Right lobe of liver (tissue), 6 donors: Measurements from ENCODE around the gene TRAF1. TPM values are rescaled to one million over a fixed set of nuclear protein-coding genes. Genes with fewer than 3 reads are reported as not detected.

ENCODE experiments used
- ATAC-seq, 4 donors: fragments of 200-7000 bp; cut with Tn5 transposase; one replicate each; pipeline ENCODE4 v1.9.1; 2020; ENCODE audit warnings: mild to moderate bottlenecking in 4 of 4, moderate library complexity in 4 of 4
- DNase-seq, 3 donors: peaks; one replicate each; pipeline ENCODE4 v3.0.0-alpha.2; 2020
- H3K27ac ChIP-seq, 3 donors: fragments of 200-600 bp; one replicate each; pipeline ENCODE4 v1.8.0; 2022
- H3K27me3 ChIP-seq, 2 donors: fragments of 200-600 bp; one replicate each; pipeline ENCODE4 v1.8.0; 2022
- H3K36me3 ChIP-seq, 4 donors: fragments of 200-600 bp; sonication (generic) in 1 of 4; one replicate each; pipeline versions ENCODE4 v1.5.1 to v1.8.0; 2017 to 2022; ENCODE audit warnings: control low read depth in 1 of 4
- H3K4me1 ChIP-seq, 4 donors: fragments of 200-600 bp; sonication (generic) in 1 of 4; one replicate each; pipeline versions ENCODE4 v1.5.1 to v1.8.0; 2017 to 2022; ENCODE audit warnings: control low read depth in 1 of 4
- H3K4me3 ChIP-seq, 3 donors: fragments of 200-600 bp; one replicate each; pipeline ENCODE4 v1.8.0; 2022
- H3K9me3 ChIP-seq, 4 donors: fragments of 200-600 bp; sonication (generic) in 1 of 4; one replicate each; pipeline versions ENCODE4 v1.5.1 to v1.8.0; 2017 to 2022; ENCODE audit warnings: control low read depth in 1 of 4
- POLR2A ChIP-seq: fragments of 450-650 bp; IDR thresholded peaks from one replicate; pipeline ENCODE4 v1.6.1; 2017; ENCODE audit warnings: antibody characterized with exemption, mild to moderate bottlenecking
- WGBS: methylation state at CpG from one replicate; pipeline ENCODE4 v1.1.6; 2018; ENCODE audit warnings: low coverage, low lambda C conversion rate; ENCODE audit not compliant: insufficient coverage; ENCODE audit errors: missing lambda C conversion rate; 5-methylcytosine and 5-hydroxymethylcytosine counted together
- intact Hi-C, 2 donors: fragments of 100-400 bp; cut with DNase I; formaldehyde crosslinking; loops; one replicate each; pipeline versions ENCODE4 v1.11.2 to v1.14.1; 2022
- total RNA-seq, 6 experiments: library from RNA; depleted of rRNA in 2 of 6; stranded (reverse); fragments of >200 nt in 2 of 6; fragmentation: NEBNext Ultra II Directional in 3 of 6; extraction: Animal tissue kit (Norgen Biotek cat#: 25700) in 3 of 6; gene quantifications; one replicate each; pipeline versions ENCODE4 v1.1.0 to v1.2.4, GENCODE V29; 2016 to 2023
- TF ChIP-seq, protein P1 (sequence below), 4 donors: fragments of 200-600 bp in 3 of 4; fragments of 450-650 bp in 1 of 4; IDR thresholded peaks; one replicate each; pipeline versions ENCODE4 v1.5.1 to v1.8.0; 2016 to 2022; ENCODE audit warnings: antibody characterized with exemption in 4 of 4, mild to moderate bottlenecking in 2 of 4
- donor health status: DM: no; HTN: yes; CAD: no.
- donor health status: DM: no; HTN: no; CAD: no.
- donor health status: DM: no; HTN: no; CAD: no.
- donor health status: DM: no; HTN: yes; CAD: no.
- donor health status: DM: no; HTN: yes; CAD: no.

The TRAF1 gene
- total RNA-seq, 6 experiments from 2014 or later: 0.99 to 2.5 (median 2.1) TPM

DNA sequence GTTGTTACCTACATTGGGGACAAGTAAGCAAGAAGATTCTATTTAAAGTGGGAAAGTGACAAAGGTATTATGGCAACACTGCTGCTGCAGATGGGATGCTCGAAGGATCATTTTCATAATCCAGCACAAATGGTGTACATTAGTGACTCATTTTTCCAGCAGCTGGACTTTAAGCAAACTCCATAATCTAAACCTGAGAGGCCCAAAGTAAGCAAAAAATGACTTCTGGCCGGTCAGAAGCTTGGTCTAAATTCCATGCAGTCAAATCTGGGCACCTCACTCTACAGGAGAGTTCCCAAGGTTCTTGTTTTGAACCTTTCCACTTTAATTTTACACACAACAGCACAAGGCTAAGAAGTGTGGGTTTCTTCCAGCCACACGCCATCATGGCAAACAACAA lies 43.6 kb upstream of the TRAF1 start:
- no peak for TF ChIP-seq POLR2A
- TF ChIP-seq, protein P1, sequence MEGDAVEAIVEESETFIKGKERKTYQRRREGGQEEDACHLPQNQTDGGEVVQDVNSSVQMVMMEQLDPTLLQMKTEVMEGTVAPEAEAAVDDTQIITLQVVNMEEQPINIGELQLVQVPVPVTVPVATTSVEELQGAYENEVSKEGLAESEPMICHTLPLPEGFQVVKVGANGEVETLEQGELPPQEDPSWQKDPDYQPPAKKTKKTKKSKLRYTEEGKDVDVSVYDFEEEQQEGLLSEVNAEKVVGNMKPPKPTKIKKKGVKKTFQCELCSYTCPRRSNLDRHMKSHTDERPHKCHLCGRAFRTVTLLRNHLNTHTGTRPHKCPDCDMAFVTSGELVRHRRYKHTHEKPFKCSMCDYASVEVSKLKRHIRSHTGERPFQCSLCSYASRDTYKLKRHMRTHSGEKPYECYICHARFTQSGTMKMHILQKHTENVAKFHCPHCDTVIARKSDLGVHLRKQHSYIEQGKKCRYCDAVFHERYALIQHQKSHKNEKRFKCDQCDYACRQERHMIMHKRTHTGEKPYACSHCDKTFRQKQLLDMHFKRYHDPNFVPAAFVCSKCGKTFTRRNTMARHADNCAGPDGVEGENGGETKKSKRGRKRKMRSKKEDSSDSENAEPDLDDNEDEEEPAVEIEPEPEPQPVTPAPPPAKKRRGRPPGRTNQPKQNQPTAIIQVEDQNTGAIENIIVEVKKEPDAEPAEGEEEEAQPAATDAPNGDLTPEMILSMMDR (IDR thresholded peaks at IDR 0.05): no peak
- intact Hi-C loops: no loop called here
- 54% methylated on average over 3 of the region's 3 CpGs for WGBS
- H3K36me3 ChIP-seq: peaks cover 0 to 100% (median 50%) of the 10 kb centered on the region in 4 donors
- no peak overlapping the region for H3K4me3 ChIP-seq
- no peaks in the 10 kb centered on the region for H3K27me3 ChIP-seq
- DNase-seq (no peak), ATAC-seq (no peak)
- H3K27ac ChIP-seq: no peak overlapping the region
- H3K9me3 ChIP-seq: no peaks in the 10 kb centered on the region
- H3K4me1 ChIP-seq: no peaks in the 10 kb centered on the region

DNA sequence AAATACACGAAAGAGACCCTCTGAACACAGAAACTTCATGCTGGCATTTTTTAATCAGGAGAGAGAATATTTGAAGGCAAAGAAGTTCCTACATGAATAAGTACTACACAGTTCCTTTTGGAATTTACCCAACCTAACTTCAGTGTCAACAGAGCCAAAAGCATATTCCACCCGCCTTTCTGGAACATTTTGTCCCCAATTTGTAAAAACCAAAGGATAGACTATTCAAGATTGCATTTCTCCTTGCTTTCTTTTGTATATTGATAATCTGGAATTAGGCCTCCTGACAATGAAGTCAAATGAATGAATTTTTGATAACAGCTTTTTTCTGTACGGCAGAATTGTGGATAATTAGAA lies 39.4 kb upstream of the TRAF1 start:
- ATAC-seq: no peak
- Histone ChIP-seq H3K36me3 (peaks cover 0 to 99% (median 53%) of the 10 kb centered on the region in 4 donors), H3K4me1 (no peaks in the 10 kb centered on the region), H3K9me3 (no peaks in the 10 kb centered on the region), H3K27ac (no peak overlapping the region), H3K4me3 (no peak overlapping the region), H3K27me3 (no peaks in the 10 kb centered on the region)
- 81% methylated on average over 3 of the region's 3 CpGs for WGBS
- no peak for TF ChIP-seq POLR2A
- TF ChIP-seq, protein P1 (IDR thresholded peaks at IDR 0.05): no peak
- intact Hi-C loops: no loop called here
- no peak for DNase-seq

DNA sequence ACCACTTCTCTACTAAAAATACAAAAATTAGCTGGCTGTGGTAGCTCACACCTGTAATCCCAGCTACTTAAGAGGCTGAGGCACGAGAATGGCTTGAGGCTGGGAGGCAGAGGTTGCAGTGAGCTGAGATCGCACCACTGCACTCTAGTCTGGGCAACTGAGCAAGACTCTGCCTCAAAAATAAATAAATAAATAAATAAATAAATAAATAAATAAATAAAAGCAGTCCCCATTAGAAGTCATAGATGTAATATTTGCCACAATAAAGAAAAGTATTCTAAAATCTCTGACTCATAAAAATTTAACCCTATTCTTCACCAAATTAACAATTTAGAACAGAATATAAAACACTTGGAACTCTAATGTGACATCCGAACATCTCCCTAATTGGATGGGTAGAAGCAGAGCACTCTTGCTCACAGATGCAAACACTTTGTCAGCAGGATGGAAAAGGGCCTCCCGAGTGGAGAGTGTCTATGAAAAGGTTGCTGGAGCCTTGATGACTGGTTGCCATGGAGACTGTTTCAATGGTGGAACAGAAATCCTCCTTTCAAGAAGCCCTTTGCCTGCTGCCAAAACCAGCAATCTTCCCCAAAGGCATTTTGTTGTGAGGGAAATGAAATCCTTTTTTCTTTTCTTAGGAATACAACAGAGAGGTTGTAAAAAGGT lies 38.9 kb upstream of the TRAF1 start:
- 68% methylated on average over 4 of the region's 4 CpGs for WGBS
- H3K9me3 ChIP-seq: no peaks in the 10 kb centered on the region
- no peaks in the 10 kb centered on the region for H3K27me3 ChIP-seq
- DNase-seq (no peak), ATAC-seq (peak in 1 of 4 donors; percentile 16)
- no peak overlapping the region for H3K27ac ChIP-seq
- H3K36me3 ChIP-seq: peaks cover 0 to 99% (median 53%) of the 10 kb centered on the region in 4 donors
- intact Hi-C loops: no loop called here
- TF ChIP-seq, protein P1 (IDR thresholded peaks at IDR 0.05): no peak
- no peak for TF ChIP-seq POLR2A
- no peak overlapping the region for H3K4me3 ChIP-seq
- no peaks in the 10 kb centered on the region for H3K4me1 ChIP-seq

DNA sequence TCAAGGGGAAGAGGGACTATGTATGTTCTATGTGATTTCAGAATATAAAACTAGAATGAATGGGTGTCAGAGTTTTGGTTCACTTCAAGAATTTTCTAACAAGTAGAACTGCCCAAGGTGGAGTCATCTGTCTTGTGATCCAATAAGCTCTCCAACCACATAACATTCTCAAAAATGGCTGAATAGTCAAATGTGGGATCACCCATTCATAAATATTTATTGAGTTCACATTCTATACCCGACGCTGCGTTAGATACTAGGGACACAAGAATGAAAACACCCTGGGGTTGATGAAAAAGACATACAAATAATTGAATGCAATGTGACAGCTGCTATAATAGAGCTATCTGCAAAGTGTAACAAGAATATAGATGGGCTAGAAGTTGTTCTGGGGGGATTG lies 35.3 kb upstream of the TRAF1 start:
- no peak overlapping the region for H3K27ac ChIP-seq
- H3K36me3 ChIP-seq: peaks cover 0 to 99% (median 51%) of the 10 kb centered on the region in 4 donors
- H3K27me3 ChIP-seq: no peaks in the 10 kb centered on the region
- 100% methylated on average over 3 of the region's 3 CpGs for WGBS
- no peaks in the 10 kb centered on the region for H3K4me1 ChIP-seq
- ATAC-seq (no peak), DNase-seq (no peak)
- no peaks in the 10 kb centered on the region for H3K9me3 ChIP-seq
- no peak for TF ChIP-seq POLR2A
- TF ChIP-seq, protein P1 (IDR thresholded peaks at IDR 0.05): no peak
- intact Hi-C loops: loop anchor here in 1 of 2 donors (5.0 kb wide), 1 partner anchor 75 kb away; no protein-coding TSS in a partner anchor
- H3K4me3 ChIP-seq: no peak overlapping the region
